ENCODE results near the gene AHNAK.

DNA sequence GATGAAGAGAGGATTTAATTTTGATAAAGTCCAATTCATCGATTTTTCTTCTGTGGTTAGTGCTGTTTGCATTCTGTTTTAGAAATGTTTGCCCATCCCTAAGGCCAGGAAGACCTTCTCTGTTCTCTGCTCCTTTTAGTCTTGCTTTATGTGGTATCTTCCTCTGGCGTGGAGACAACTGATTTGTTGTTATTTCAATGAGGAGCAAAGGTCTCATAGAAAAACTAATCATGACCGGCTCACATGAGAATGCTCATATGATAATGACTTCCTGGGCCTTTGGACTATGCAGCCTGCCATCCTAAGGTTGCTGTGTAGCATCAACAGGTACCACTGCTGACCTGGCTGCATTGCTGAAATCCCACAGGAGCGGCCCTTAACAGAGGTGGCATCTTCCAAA, 108.0 kb downstream of the AHNAK start:
- TF ChIP-seq, protein P1, sequence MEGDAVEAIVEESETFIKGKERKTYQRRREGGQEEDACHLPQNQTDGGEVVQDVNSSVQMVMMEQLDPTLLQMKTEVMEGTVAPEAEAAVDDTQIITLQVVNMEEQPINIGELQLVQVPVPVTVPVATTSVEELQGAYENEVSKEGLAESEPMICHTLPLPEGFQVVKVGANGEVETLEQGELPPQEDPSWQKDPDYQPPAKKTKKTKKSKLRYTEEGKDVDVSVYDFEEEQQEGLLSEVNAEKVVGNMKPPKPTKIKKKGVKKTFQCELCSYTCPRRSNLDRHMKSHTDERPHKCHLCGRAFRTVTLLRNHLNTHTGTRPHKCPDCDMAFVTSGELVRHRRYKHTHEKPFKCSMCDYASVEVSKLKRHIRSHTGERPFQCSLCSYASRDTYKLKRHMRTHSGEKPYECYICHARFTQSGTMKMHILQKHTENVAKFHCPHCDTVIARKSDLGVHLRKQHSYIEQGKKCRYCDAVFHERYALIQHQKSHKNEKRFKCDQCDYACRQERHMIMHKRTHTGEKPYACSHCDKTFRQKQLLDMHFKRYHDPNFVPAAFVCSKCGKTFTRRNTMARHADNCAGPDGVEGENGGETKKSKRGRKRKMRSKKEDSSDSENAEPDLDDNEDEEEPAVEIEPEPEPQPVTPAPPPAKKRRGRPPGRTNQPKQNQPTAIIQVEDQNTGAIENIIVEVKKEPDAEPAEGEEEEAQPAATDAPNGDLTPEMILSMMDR (IDR thresholded peaks at IDR 0.05; ENCODE audit: insufficient read depth, low read length), result no peak
- TF ChIP-seq POLR2AphosphoS5 (IDR thresholded peaks at IDR 0.05; ENCODE audit: low read depth), result no peak
